Lower leg skin (tissue), 4 donors: ENCODE results near the gene MAMSTR. TPM values are rescaled to one million over a fixed set of nuclear protein-coding genes. Genes with fewer than 3 reads are reported as not detected.
"Not testable (repeated sequence)": the region's sequence is repeated elsewhere in the genome, so short reads cannot be mapped to it uniquely, and the experiment has no call there.

Experiments used
- DNase-seq, 2 donors: peaks; one replicate each; pipeline ENCODE4 v3.0.0-alpha.2; 2019; ENCODE audit warnings: low spot score in 2 of 2
- H3K4me3 ChIP-seq: fragments of 200-600 bp; sonication (generic); 2 replicates; pipeline ENCODE4 v1.5.1; 2017; ENCODE audit warnings: mild to moderate bottlenecking, low read depth; ENCODE audit not compliant: poor library complexity, severe bottlenecking
- CTCF ChIP-seq, 3 donors: fragments of 450-650 bp; IDR thresholded peaks; one replicate each; pipeline ENCODE4 v1.5.1; 2016; ENCODE audit warnings: antibody characterized with exemption in 3 of 3, mild to moderate bottlenecking in 3 of 3, moderate library complexity in 2 of 3
- POLR2A ChIP-seq, 2 donors: fragments of 450-650 bp; IDR thresholded peaks; one replicate each; pipeline ENCODE4 v1.6.1; 2016 to 2017; ENCODE audit warnings: antibody characterized with exemption in 2 of 2, mild to moderate bottlenecking in 1 of 2, moderate library complexity in 1 of 2
- WGBS, 2 donors: methylation state at CpG; one replicate each; pipeline ENCODE4 v1.1.5; 2018; 5-methylcytosine and 5-hydroxymethylcytosine counted together
- intact Hi-C: fragments of 100-400 bp; cut with DNase I; formaldehyde crosslinking; loops from one replicate; pipeline ENCODE4 v1.15.0; 2023; ENCODE audit warnings: low total_unique reads
- total RNA-seq, 4 donors: library from RNA; depleted of rRNA; stranded (reverse); fragments of >200 nt; gene quantifications; one replicate each; pipeline ENCODE4 v1.1.0, GENCODE V29; 2016

MAMSTR gene
- total RNA-seq, 4 donors from 2014 or later, result 0.42 to 0.74 (median 0.63) TPM

DNA sequence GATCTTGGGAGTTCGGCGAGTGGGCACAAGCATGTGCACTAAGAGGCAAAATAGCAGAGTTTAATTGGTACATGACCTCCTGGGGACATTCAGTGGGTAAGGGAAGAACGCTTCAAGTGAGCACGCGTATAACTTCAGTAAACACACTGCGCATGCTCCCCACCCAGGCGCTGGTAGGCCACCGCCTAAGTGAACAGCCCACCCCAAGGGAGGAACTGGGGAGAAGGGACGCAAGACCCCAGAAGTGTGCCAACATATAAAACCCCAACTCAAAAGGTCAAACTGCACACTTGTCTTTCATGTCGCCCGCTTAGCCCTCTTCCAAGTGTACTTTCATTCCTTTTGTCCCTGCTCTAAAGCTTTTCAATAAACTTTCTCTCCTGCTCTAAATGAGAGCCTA is 36.2 kb downstream of the MAMSTR start:
- no peak for DNase-seq
- TF ChIP-seq POLR2A (IDR thresholded peaks at IDR 0.05) (no peak), CTCF (IDR thresholded peaks at IDR 0.05) (no peak)
- no peak overlapping the region for H3K4me3 ChIP-seq
- intact Hi-C loops, result no loop called here
- WGBS, 2 donors, result 65 to 79% methylated on average over 11 of the region's 11 CpGs

- WGBS, 2 donors, result 55 to 61% methylated on average over 7 of the region's 7 CpGs
- DNase-seq, result no peak
- no peak overlapping the region for H3K4me3 ChIP-seq
- intact Hi-C loops, result no loop called here
- TF ChIP-seq CTCF (IDR thresholded peaks at IDR 0.05) (no peak), POLR2A (IDR thresholded peaks at IDR 0.05) (no peak)
Measured at GRCh38 chr19:48681127-48681470, 38.4 kb downstream of the MAMSTR start.

GRCh38 chr19:48680436-48681126 is 38.9 kb downstream of the MAMSTR start:
- DNase-seq, result no peak
- 91 to 92% methylated on average over 33 to 45 of the region's 45 CpGs for WGBS, 2 donors
- TF ChIP-seq POLR2A (IDR thresholded peaks at IDR 0.05) (no peak), CTCF (IDR thresholded peaks at IDR 0.05) (no peak)
- H3K4me3 ChIP-seq, result no peak overlapping the region
- intact Hi-C loops, result no loop called here

DNA sequence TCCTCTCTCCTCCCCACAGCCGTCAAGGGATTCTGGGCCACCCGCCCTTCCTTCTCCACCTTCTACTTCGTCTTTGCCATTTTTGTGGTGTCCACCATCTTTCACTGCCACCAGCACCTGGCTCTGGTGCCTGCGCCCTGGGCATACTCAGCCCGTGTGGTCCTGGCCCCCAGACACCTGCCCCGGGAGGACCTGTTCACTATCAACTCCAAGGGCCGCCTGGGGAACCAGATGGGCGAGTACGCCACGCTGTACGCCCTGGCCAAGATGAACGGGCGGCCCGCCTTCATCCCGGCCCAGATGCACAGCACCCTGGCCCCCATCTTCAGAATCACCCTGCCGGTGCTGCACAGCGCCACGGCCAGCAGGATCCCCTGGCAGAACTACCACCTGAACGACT is 39.5 kb downstream of the MAMSTR start:
- H3K4me3 ChIP-seq, intact Hi-C loops, DNase-seq: not testable (repeated sequence)
- WGBS, 2 donors, result 94% methylated on average over 19 of the region's 19 CpGs

DNA sequence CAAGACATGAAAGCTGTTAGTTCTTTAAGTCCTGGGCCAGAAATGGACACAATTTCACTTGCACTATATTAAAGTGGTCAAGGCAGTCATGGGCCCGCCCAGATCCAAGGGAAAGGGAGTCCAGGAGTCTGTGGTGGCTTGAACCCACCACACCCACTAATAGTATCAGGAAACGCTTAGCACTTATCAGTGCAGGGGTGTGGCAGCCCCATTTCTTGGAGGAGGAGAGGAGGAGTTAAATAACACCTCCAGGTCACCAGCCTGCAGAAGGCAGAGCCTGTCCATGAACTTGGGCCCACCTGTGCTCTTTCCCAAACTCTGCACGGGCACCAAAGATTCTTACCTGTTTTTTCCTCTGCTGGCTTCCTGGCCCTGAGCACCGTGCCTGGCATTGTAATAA is 41.3 kb downstream of the MAMSTR start:
- TF ChIP-seq POLR2A (IDR thresholded peaks at IDR 0.05) (no peak), CTCF (IDR thresholded peaks at IDR 0.05) (no peak)
- H3K4me3 ChIP-seq, result no peak overlapping the region
- intact Hi-C loops, result no loop called here
- WGBS, 2 donors, result 54 to 57% methylated on average over 4 of the region's 4 CpGs
- no peak for DNase-seq

GRCh38 chr19:48676887-48677286 is 42.6 kb downstream of the MAMSTR start:
- TF ChIP-seq POLR2A (IDR thresholded peaks at IDR 0.05) (no peak), CTCF (IDR thresholded peaks at IDR 0.05) (no peak)
- intact Hi-C loops, result no loop called here
- H3K4me3 ChIP-seq, result no peak overlapping the region
- WGBS, 2 donors, result 80 to 86% methylated on average over 13 of the region's 13 CpGs
- DNase-seq, result no peak
